Activated naive CD4-positive, alpha-beta T cell treated with Interleukin-2 at 50 U/mL for 16 hours (primary cell): Measurements from ENCODE around the gene TRIOBP.
"Not testable (repeated sequence)": the region's sequence is repeated elsewhere in the genome, so short reads cannot be mapped to it uniquely, and the experiment has no call there.

Source experiments
- DNase-seq: peaks from one replicate; pipeline ENCODE4 v3.0.0-alpha.2; 2020

The TRIOBP gene

DNA sequence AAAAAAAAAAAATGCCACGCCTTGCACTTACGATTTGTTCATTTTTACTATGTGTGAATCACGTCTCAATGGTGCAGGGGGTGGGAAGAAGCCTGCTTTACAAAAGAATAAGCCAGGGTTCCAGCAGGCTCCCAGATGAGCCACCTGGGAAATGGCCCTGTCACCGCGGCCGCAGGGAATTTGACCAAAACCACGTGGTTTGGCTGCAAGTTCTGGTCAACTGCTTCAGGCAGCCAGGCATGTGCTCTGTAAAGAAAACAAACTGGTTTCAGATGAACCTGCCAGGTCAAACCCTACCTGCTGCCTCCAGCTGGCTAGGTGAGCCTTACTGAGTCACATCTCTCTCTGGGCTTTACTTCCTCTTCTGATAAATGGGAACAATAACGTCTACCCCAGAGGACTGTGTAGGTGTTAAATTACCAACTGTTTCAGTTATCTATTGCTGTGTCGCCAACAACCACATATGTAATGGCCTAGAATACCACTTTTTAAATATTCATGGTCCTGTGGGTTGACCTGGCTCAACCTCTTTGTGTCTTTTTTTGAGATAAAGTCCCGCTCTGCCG lies 80.4 kb downstream of the TRIOBP start:
- no peak for DNase-seq

DNA sequence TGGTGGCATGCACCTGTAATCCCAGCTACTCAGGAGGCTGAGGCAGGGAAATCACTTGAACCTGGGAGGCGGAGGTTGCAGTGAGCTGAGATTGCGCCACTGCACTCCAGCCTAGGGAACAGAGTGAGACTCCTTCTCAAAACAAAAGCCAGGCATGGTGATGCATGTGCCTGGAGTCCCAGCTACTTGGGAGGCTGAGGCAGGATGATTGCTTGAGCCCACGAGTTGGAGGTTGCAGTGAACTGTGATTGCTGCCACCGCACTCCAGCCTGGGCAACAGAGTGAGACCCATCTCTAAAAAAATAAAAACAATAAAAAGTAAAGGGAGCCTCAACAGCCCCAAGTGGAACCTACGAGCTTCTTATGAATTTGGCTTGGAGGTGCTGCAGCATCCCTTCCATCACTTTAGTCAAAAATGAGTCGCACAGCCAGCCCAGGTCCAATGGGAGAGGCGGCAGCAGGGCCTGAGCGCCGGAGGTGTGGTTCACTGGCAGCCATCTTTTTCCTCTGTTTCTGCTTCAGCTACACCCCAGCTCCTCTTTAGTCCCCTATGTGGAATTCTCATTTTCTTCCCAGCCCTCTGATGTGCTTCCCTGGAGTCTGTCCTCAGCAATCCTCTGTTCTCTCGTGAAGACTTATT lies 81.6 kb downstream of the TRIOBP start:
- no peak for DNase-seq

DNA sequence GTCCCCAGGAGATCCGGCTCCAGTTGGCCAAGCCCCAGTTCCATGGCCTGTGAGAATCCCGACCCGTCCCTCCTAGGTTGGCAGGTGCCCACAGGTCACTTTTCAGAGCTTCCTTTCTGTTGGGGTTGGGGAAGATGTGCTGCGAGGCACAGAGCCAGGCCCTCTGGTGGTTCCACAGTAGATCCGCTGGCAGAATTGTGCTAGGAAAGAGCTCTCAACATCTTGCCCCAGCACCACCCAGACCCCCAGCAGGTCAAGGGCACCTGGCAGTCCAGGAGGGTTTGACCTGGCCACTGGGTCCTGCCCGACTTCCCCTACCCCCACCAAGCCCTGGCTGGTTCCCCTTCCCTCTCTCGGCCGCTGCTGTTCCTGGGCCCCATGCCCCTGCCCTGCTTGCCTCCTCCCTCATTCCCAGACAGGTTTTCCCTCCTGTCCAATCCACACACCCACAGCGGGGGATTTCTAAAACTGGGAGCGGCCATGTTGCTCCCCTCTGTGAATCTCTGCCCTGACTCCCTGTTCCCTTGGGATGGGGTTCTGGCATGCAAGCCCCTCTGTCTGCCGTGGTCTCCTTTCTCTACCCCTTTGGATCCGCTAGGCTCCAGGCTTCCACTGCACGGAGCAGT lies 84.7 kb downstream of the TRIOBP start:
- DNase-seq = no peak

DNA sequence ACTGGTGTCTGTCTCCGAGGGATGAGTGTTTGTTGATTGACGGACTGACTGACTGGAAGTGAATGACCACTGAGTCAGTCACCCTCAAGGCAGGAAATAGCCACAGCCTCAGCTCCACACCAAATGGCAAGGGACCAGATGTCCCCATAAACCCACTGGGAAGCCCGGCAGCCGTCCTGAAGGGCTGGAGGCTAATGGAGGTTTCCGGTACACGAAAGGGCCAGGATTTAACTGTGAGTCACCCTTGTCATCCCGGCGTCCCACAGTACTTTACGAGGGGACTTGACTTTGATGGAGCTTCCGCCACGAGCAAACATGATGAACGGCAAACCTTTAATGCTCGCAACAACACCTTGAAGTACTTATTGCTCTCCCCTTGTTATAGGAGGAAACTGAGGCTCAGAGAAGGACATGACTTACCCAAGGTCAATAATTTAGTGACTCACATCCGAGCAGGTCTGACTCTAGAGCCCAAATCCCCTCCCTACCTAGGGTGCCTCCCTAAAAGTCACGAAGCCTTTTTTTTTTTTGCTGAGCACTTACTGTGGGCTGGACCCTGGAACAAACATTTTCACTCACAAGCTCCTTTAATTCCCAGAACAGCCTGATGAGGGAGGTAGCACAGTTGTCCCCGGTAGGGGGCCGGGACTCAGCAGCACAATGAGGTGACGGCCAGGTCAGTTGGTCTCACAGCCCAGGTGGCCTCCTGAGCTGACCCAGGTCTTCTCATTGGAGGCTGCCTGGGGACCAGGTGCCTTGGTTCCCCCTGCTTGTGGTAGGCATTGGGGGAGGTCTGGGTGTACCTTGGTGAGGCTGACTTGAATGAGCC lies 85.7 kb downstream of the TRIOBP start:
- no peak for DNase-seq

DNA sequence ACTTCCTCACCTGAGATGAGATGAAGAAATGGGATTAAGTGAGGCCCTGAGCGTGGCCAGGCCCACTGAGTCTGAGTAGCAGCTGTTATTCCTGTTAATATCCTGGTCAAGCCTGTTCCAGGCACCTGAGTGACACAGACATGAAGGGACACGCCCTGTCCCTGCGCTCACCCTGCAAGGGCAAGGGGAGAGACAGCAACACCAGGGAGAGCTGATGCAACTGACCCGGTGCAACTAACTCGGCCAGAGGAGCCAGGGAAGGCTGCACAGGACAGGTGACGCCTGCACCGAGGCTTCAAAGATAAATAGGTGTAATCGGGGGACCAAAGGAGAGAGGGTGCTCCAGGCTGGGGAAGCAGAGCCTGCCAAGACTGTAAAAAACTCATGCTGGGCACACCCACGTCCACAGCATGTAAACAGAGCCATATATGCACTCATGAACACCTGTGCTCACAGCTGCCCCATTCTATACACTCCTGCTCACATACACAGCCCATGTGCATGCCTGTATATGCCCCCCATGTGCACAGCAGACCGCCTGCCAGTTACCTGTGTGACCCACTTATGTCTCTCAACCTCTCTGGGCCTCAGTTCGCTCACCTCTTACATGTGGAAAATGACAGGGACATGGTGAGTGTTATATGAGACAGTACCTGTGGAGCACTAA lies 88.1 kb downstream of the TRIOBP start:
- DNase-seq = no peak

DNA sequence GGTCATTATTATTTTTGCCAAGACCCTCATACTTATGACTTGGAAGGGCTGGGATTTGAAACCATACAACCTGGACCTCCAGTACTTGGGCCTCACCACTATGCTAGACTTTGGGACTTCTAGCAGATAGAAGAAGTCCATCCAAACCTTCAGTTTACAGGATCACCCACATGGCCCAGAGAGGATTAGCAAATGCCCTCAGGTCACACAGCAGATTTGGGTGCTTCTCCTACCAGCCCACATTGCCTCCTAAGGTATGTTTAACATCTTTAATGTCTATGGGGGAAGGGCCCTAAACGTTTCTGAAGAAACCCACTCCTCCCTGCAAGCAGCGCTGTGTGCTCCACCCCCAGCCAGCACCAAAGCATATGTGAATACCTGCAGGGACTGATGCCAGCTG lies 93.4 kb downstream of the TRIOBP start:
- DNase-seq = no peak

DNA sequence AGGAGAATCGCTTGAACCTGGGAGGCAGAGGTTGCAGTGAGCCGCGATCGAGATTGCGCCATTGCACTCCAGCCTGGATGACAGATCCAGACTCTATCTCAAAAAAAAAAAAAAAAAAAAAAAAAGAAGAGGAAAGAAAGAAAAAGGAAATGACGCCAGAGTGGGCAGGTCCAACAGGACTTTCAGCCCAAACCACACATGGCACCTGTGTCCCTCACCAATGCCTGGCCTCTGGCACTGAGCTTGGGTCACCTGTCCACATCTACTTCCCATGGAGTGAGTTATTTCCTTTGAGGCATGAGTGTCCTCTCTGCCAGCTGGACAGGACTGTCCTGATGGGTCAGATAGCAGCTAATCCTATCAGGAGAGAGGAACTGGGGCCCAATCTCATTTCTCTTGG lies 95.6 kb downstream of the TRIOBP start:
- no peak for DNase-seq

DNA sequence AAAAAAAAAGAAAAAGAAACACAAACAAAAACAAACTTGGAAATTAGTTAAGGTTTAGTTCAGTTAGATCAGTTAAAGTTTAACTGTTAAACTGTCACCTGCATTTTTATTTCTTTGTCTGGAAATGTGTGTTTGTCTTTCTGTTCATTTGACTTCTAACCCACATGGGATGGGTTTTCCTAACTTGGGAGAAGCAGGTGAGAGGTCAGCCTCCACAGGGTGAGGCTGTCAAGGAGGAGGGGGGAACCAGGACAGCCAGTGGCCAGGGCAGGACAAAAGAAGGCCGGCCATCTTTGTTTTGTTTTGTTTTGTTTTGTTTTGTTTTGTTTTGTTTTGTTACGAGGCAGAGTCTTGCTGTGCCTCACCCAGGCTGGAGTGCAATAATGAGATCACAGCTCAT lies 97.5 kb downstream of the TRIOBP start:
- DNase-seq = no peak

DNA sequence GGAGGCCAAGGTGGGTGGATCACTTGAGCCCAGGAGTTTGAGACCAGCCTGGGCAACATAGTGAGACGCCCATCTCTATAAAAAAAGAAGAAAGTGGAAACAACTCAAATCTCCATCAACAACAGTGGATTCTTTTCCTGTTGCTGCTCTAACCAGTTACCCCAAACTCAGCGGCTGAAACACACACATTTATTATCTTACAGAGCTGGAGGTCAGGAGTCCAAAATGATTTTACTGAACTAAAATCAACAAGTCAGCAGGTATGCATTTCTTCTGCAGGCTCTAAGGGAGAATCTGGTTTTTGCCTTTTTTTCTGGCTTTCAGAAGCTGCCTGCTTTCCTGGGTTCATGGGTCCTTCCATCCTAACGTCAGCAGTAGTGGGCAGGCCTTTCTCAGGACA lies 99.2 kb downstream of the TRIOBP start:
- no peak for DNase-seq

DNA sequence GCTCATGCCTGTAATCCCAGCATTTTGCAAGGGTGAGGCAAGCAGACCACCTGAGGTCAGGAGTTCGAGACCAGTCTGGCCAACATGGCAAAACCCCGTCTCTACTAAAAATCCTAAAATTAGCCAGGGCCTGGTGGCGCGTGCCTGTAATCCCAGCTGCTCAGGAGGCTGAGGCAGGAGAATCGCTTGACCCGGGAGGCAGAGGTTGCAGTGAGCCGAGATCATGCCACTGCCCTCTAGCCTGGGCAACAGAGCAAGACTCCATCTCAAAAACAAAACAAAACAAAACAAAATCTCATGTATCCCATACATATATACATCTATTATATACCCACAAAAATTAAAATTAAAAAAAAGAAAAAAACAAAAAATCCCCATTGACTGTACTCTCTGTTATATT lies 100.4 kb downstream of the TRIOBP start:
- not testable (repeated sequence) for DNase-seq

DNA sequence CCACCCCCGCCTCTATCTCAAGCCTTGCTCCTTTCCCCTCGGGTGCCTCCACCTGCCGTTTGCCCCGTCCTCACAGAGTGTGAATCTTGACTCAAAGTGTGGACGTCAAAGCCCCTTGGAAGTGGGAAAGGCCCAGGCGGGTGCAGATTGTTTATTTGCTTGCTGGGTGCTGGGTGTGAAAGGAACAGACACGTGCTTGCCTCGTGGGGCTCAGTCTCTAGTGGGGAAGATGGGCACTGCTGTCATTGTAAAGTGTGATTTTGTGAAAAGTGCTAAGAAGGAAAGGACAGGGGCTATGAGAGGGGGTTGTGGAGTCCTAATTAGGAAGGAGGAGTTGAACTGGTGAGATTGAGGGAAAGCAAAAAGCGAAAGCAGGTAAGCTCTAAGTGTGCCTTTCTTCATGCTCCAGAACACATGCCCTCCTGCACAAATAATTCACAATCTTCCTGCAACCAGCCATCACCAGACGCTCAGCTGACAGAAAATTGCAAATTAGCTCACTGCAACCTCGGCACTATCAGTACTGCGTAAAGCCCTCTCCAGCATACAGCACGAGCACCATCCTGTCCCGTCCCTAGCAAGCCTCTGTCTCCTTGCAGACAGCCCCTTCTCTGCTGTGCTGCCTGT lies 101.1 kb downstream of the TRIOBP start:
- DNase-seq = no peak

DNA sequence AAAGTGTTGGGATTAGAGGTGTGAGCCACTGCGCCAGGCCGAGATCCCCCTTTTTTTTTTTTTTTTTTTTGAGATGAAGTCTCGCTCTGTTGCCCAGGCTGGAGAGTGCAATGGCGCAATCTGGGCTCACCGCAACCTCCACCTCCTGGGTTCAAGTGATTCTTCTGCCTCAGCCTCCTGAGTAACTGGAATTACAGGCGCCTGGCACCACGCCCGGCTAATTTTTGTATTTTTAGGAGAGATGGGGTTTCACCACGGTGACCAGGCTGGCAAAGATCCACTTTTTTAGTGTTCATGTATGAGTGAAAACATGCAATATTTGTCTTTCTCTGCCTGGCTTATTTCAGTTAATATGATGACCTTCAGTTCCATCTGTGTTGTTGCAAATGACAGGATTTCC lies 103.1 kb downstream of the TRIOBP start:
- not testable (repeated sequence) for DNase-seq

DNA sequence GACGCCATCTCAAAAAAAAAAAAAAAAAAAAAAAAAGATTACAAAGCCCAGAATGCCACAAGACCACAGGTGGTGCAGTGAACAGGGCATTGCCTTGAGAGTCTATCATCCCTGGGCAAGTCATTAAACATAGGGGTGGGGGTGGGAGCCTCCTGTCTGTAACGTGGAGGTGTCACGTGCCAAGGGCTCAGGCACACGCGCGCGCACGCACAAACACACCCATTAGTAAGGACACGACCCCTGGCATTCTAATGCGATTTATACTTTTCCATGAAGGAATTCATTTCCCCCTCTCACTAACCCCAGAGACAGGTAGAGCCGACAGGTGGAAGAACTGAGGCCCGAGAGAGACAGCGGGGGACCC lies 105.1 kb downstream of the TRIOBP start:
- DNase-seq = no peak

DNA sequence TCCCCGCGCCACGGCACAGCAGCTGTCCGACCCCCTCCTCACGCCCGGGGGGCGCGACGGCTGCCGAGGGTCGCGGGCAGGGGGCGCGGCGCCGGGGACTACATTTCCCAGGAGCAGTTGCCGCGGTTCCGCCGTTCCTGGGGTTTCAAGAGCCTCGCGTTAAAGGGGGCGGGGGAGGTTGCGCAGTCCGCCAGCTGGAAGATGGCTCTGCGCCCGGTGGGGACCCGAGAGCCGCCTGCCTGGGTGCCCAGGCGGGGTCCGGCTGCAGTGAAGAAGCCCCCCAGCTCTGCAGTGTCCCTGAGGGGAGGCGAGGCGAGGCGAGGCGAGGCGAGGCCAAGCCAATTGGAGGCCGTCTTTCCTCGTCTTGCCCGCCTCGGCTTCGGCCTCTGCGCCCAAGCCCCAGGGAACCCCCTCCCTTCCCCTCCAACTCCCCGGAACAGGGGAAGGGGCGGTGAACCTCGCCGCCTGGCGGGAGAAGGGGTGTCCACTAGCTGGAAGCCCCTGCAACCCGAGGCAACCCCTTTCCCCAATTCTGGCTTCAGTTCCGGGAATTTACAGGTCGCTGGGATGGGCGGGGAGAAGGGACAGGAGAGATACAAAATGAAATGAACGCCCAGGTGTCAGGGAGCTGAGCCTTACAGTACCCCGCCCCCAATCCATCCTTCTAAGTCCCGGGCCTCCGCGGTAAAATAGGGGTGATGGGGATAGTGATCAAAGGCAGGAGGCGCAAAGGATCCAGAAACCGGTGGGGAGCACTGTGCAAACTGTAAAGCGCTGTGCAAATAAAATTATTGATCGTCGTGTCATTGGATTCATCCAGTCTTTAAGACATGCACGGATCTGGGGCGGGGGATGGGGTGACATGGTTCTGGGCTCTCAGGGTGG lies 105.7 kb downstream of the TRIOBP start:
- no peak for DNase-seq

DNA sequence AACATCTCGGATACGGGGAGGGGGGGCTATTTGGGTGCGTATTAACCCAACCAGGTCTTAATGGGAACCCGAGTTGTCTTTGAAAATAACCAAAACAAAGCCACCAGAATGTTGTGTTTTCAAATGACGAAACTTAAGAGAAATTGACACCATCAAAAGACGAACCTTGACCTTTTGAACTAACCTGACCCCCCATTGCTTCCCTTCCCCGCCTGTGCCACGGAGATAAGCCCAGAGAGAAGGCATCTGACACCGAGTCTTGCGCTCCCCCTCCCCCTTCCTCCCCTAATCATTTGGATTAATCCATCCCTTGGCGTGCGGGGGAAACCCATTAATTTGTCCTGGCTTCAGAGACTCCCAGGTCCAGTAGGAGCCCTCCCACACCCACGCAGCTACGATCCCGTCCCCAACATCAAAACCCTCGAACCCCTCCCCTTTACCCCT lies 106.4 kb downstream of the TRIOBP start:
- no peak for DNase-seq

DNA sequence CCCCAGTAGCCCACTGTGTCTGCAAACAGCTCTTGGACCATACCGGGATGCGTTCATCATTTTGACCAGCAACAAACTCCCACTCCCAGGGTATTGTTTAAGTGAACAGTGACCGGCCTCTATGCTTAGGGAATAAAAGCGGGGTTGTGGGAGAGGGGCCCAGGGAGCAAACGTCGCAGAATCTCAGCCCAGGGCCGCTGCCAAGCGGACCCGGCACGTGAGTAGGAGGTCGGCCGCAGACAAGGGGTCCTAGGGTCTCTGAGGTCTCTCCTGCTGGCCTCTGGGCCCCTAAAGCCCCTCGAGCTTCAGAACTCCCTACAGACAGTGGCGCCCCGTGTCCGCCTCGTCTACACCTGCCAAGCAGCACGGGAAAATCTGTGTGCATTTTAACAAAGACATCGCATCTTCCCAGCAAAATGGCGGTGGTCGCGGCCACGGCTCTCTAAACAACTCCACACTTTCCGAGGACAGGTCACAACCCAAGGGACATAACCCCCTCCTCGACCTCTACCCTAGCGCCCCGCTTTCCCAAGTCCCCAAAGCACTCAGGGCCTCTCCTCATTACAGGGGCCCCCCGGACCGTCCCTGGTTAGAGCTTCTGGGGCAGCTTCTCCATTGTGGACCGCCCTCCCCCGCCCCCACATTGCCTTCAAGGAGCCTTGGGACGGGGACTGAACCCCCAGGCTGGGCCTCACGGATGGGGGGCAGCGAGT lies 106.9 kb downstream of the TRIOBP start:
- DNase-seq = no peak

DNA sequence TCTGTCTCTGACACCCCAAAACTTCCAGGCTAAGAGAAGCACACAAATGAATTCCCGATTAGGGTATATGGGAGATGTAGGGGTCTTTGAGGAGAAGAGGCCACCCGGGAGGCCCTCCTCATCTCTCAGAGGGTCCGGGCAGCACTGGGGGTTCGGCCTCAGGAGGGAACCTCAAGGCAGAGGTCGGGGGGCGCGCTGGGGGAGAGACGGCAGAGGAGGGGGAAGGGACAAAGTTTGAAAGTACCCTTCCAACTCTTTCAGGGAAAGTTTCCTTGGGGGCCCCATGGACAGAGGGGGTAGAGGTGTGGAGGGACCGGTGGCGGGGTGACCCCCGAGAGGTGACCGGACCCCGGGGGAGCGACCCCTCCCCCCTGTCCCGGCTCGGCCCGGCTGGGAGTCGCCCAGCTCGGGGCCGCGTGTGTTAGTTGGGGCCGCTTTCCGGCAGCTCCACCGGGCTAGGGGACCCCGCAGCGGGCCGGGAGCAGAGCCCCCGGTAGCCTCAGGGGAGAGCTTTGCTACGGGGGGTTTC lies 107.6 kb downstream of the TRIOBP start:
- DNase-seq = no peak

DNA sequence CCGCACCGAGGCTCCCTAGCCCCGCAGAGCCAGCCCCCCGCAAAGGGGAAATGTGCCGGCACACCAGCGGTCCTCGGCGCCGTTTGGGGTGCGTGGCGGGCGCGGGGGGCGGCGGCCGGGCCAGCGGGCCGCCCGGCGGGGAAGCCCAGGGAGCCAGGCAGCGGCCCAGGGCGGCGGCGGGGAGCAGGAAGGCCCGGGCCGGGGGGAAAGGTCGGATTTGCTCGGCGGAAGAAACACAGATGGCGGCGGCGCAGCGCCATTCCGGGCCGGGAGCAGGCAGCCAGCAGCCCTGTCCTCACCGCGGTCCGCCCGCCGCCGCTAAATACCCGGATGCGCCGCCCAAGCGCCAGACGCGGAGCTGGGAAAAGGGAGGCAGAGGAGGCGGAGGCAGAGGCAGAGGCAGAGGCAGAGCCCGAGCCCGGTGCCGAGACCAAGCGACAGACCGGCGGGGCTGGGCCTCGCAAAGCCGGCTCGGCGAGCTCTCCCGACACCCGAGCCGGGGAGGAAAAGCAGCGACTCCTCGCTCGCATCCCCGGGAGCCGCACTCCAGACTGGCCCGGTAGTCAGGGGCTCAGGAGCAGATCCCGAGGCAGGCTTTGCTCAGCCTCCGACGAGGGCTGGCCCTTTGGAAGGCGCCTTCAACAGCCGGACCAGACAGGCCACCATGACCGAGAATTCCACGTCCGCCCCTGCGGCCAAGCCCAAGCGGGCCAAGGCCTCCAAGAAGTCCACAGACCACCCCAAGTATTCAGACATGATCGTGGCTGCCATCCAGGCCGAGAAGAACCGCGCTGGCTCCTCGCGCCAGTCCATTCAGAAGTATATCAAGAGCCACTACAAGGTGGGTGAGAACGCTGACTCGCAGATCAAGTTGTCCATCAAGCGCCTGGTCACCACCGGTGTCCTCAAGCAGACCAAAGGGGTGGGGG lies 108.3 kb downstream of the TRIOBP start:
- peak; percentile 77 for DNase-seq

DNA sequence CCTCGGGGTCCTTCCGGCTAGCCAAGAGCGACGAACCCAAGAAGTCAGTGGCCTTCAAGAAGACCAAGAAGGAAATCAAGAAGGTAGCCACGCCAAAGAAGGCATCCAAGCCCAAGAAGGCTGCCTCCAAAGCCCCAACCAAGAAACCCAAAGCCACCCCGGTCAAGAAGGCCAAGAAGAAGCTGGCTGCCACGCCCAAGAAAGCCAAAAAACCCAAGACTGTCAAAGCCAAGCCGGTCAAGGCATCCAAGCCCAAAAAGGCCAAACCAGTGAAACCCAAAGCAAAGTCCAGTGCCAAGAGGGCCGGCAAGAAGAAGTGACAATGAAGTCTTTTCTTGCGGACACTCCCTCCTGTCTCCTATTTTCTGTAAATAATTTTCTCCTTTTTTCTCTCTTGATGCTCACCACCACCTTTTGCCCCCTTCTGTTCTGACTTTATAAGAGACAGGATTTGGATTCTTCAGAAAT lies 109.0 kb downstream of the TRIOBP start:
- DNase-seq = no peak
